K562 (cell line): ENCODE data around the gene C2. TPM values are rescaled to one million over a fixed set of nuclear protein-coding genes. Genes with fewer than 3 reads are reported as not detected.
A peak's percentile ranks its signal among the peaks of the same experiment; 100 is the strongest.

Source experiments
- ARID1B ChIP-seq: fragments of 450-650 bp; IDR thresholded peaks from 2 replicates; pipeline ENCODE4 v1.6.1; 2016; ENCODE audit warnings: antibody characterized with exemption, mild to moderate bottlenecking, inconsistent platforms
- BRCA1 ChIP-seq, 2 experiments: fragments of 450-650 bp in 1 of 2; sonication (generic) in 1 of 2; formaldehyde crosslinking in 1 of 2; IDR thresholded peaks; 2 replicates each; pipeline versions ENCODE4 v1.5.0 to v1.6.1; 2017 to 2020; ENCODE audit warnings: mild to moderate bottlenecking in 1 of 2, missing genetic modification reagents in 1 of 2
- GTF2E2 ChIP-seq: fragments of 200-800 bp; sonication (Bioruptor generic); IDR thresholded peaks from 2 replicates; pipeline ENCODE4 v1.6.1; 2016; ENCODE audit warnings: missing genetic modification characterization, missing compliant biosample characterization
- HMGN3 ChIP-seq: IDR thresholded peaks from 2 replicates; pipeline ENCODE4 v1.6.1; 2011; ENCODE audit warnings: borderline replicate concordance, low read depth, mild to moderate bottlenecking, mixed read lengths, low read length; ENCODE audit not compliant: insufficient read length; ENCODE audit errors: extremely low read depth
- RBM14 ChIP-seq: fragments of 200-400 bp; formaldehyde crosslinking; IDR thresholded peaks from 2 replicates; pipeline ENCODE4 v1.6.1; 2018; ENCODE audit warnings: low read depth, mild to moderate bottlenecking, low read length, moderate library complexity, borderline replicate concordance; ENCODE audit not compliant: insufficient read depth
- SIN3B ChIP-seq: fragments of 450-650 bp; IDR thresholded peaks from 2 replicates; pipeline ENCODE4 v1.6.1; 2017; ENCODE audit warnings: low read depth, mild to moderate bottlenecking, moderate library complexity
- ZNF584 ChIP-seq: fragments of 200-800 bp; sonication (Bioruptor generic); IDR thresholded peaks from 2 replicates; pipeline ENCODE4 v1.6.1; 2016; ENCODE audit warnings: low read depth, mild to moderate bottlenecking, missing genetic modification characterization, missing compliant biosample characterization
- ZNF586 ChIP-seq: fragments of 450-650 bp; formaldehyde crosslinking; conservative IDR thresholded peaks from 2 replicates; pipeline ENCODE4 v1.4.0; 2020; ENCODE audit warnings: mild to moderate bottlenecking, moderate library complexity
- ZNF79 ChIP-seq: fragments of 250-450 bp; sonication (Bioruptor Pico); IDR thresholded peaks from 2 replicates; pipeline ENCODE4 v1.4.0; 2020; ENCODE audit warnings: low read depth, mild to moderate bottlenecking, moderate library complexity
- polyA plus RNA-seq, 8 experiments: library from polyadenylated mRNA; depleted of rRNA in 4 of 8; stranded (reverse) in 5 of 8; unstranded in 3 of 8; fragments of >200 nt; fragmentation: Nextera tagmentation in 2 of 8; fragmentation: Illumina TruSeq in 1 of 8; extraction: Ambion mirVana in 2 of 8; extraction: Trizol in 1 of 8; gene quantifications; 2 replicates each; pipeline versions ENCODE4 v1.2.1 to v1.2.3, GENCODE V29; 2011 to 2014; ENCODE audit warnings: inconsistent platforms in 1 of 8, missing spikeins in 1 of 8
- total RNA-seq, 7 experiments: library from RNA; depleted of rRNA in 6 of 7; stranded (reverse); fragments of >200 nt in 6 of 7; fragmentation: Illumina TruSeq in 2 of 7; extraction: Trizol in 2 of 7; gene quantifications; 2 replicates each; pipeline versions ENCODE4 v1.2.1 to v1.2.3, GENCODE V29; 2011 to 2021; ENCODE audit warnings: low replicate concordance in 1 of 7
- TF ChIP-seq, protein P1 (sequence below): fragments of 200-800 bp; sonication (Bioruptor generic); IDR thresholded peaks from 2 replicates; pipeline ENCODE4 v1.6.1; 2017; ENCODE audit warnings: missing genetic modification characterization, missing compliant biosample characterization
- TF ChIP-seq, protein P2 (sequence below): sonication (generic); formaldehyde crosslinking; IDR thresholded peaks from 2 replicates; pipeline ENCODE4 v1.4.0; 2020; ENCODE audit warnings: mild to moderate bottlenecking, missing genetic modification reagents
- TF ChIP-seq, protein P3 (sequence below): fragments of 450-650 bp; conservative IDR thresholded peaks from 2 replicates; pipeline ENCODE4 v1.6.1; 2016; ENCODE audit warnings: missing genetic modification characterization, low read depth, mild to moderate bottlenecking, control low read depth, missing compliant biosample characterization
- TF ChIP-seq, protein P4 (sequence below): sonication (generic); formaldehyde crosslinking; IDR thresholded peaks from 2 replicates; pipeline ENCODE4 v1.8.0; 2022; ENCODE audit warnings: mild to moderate bottlenecking, missing genetic modification reagents
- TF ChIP-seq, protein P5 (sequence below), 3 experiments: IDR thresholded peaks in 2 of 3; conservative IDR thresholded peaks in 1 of 3; 2 replicates each; pipeline ENCODE4 v1.5.1; 2011 to 2012; ENCODE audit warnings: low read length in 3 of 3, mild to moderate bottlenecking in 3 of 3, control low read depth in 2 of 3, improper control_type of control experiment in 1 of 3, inconsistent platforms in 1 of 3, low read depth in 1 of 3, mixed read lengths in 1 of 3, moderate library complexity in 1 of 3; ENCODE audit not compliant: insufficient read depth in 2 of 3

C2 gene
- total and polyA plus RNA-seq, 9 of the 15 experiments (the other 6 are each of a cell fraction or from before 2014, with no cell fraction given), result 0.05 to 1.1 (median 0.39) TPM; not detected in 1

DNA sequence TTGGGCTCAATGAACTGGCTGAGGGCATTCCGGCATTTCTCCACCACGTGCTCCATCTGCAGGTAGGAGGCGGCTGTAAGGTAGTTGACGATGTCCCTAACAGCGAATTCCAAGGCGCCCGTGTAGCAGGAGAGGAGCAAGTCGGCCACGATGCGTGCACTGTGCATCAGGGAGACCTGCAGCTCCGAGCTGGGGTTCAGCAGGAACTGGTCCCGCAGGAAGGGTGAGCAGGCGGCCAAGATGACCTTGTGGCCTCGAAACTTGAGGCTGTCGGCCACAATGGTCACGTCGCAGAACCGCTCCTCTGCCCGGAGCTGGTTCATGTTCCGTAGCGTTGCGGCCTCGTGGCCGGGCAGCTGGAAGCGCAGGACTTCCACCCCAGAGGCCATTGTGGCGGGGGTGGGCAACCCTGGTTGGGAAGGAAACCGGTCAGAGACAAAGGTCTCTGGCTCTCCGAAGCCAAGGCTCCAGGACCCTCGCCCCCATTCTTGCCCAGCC is 26.6 kb upstream of the C2 start (continued):
- TF ChIP-seq, protein P1, sequence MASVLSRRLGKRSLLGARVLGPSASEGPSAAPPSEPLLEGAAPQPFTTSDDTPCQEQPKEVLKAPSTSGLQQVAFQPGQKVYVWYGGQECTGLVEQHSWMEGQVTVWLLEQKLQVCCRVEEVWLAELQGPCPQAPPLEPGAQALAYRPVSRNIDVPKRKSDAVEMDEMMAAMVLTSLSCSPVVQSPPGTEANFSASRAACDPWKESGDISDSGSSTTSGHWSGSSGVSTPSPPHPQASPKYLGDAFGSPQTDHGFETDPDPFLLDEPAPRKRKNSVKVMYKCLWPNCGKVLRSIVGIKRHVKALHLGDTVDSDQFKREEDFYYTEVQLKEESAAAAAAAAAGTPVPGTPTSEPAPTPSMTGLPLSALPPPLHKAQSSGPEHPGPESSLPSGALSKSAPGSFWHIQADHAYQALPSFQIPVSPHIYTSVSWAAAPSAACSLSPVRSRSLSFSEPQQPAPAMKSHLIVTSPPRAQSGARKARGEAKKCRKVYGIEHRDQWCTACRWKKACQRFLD, result no peak
- TF ChIP-seq, protein P2, sequence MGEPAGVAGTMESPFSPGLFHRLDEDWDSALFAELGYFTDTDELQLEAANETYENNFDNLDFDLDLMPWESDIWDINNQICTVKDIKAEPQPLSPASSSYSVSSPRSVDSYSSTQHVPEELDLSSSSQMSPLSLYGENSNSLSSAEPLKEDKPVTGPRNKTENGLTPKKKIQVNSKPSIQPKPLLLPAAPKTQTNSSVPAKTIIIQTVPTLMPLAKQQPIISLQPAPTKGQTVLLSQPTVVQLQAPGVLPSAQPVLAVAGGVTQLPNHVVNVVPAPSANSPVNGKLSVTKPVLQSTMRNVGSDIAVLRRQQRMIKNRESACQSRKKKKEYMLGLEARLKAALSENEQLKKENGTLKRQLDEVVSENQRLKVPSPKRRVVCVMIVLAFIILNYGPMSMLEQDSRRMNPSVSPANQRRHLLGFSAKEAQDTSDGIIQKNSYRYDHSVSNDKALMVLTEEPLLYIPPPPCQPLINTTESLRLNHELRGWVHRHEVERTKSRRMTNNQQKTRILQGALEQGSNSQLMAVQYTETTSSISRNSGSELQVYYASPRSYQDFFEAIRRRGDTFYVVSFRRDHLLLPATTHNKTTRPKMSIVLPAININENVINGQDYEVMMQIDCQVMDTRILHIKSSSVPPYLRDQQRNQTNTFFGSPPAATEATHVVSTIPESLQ (CRISPR knock-in tag), result no peak
- TF ChIP-seq ZNF584 (CRISPR knock-in tag) (no peak), HMGN3 (no peak), SIN3B (no peak), BRCA1 (IDR thresholded peaks at IDR 0.05) (no peak), BRCA1 (CRISPR knock-in tag; IDR thresholded peaks at IDR 0.05) (no peak), RBM14 (no peak), ZNF586 (CRISPR knock-in tag) (0 out of 2 replicates have a peak, but pooled peaks have one; percentile 44), ZNF79 (CRISPR knock-in tag) (no peak), GTF2E2 (tag) (no peak), ARID1B (no peak)
- TF ChIP-seq, protein P3, sequence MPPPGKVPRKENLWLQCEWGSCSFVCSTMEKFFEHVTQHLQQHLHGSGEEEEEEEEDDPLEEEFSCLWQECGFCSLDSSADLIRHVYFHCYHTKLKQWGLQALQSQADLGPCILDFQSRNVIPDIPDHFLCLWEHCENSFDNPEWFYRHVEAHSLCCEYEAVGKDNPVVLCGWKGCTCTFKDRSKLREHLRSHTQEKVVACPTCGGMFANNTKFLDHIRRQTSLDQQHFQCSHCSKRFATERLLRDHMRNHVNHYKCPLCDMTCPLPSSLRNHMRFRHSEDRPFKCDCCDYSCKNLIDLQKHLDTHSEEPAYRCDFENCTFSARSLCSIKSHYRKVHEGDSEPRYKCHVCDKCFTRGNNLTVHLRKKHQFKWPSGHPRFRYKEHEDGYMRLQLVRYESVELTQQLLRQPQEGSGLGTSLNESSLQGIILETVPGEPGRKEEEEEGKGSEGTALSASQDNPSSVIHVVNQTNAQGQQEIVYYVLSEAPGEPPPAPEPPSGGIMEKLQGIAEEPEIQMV (tag), result no peak
- TF ChIP-seq, protein P4, sequence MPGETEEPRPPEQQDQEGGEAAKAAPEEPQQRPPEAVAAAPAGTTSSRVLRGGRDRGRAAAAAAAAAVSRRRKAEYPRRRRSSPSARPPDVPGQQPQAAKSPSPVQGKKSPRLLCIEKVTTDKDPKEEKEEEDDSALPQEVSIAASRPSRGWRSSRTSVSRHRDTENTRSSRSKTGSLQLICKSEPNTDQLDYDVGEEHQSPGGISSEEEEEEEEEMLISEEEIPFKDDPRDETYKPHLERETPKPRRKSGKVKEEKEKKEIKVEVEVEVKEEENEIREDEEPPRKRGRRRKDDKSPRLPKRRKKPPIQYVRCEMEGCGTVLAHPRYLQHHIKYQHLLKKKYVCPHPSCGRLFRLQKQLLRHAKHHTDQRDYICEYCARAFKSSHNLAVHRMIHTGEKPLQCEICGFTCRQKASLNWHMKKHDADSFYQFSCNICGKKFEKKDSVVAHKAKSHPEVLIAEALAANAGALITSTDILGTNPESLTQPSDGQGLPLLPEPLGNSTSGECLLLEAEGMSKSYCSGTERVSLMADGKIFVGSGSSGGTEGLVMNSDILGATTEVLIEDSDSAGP (CRISPR knock-in tag), result 0 out of 2 replicates have a peak, but pooled peaks have one; percentile 19
- TF ChIP-seq, protein P5, sequence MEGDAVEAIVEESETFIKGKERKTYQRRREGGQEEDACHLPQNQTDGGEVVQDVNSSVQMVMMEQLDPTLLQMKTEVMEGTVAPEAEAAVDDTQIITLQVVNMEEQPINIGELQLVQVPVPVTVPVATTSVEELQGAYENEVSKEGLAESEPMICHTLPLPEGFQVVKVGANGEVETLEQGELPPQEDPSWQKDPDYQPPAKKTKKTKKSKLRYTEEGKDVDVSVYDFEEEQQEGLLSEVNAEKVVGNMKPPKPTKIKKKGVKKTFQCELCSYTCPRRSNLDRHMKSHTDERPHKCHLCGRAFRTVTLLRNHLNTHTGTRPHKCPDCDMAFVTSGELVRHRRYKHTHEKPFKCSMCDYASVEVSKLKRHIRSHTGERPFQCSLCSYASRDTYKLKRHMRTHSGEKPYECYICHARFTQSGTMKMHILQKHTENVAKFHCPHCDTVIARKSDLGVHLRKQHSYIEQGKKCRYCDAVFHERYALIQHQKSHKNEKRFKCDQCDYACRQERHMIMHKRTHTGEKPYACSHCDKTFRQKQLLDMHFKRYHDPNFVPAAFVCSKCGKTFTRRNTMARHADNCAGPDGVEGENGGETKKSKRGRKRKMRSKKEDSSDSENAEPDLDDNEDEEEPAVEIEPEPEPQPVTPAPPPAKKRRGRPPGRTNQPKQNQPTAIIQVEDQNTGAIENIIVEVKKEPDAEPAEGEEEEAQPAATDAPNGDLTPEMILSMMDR (IDR thresholded peaks at IDR 0.05 in 2 of 3, conservative IDR thresholded peaks at IDR 0.05 in 1 of 3; ENCODE audit: insufficient read depth in 2 of 3, low read depth in 1 of 3, low read length in 3 of 3), result no peak
